K562 (cell line): ENCODE measurements around the gene DARS2. TPM values are rescaled to one million over a fixed set of nuclear protein-coding genes. Genes with fewer than 3 reads are reported as not detected.

ENCODE experiments used
- ATAC-seq: fragments of 200-7000 bp; cut with Tn5 transposase; 3 replicates; pipeline ENCODE4 v1.9.1; 2020; ENCODE audit warnings: moderate library complexity
- BruUV-seq: library from RNA; stranded (reverse); fragments of 400-500 nt; replicated peaks from 2 replicates; lab custom pipeline; 2021; lab: Mats Ljungman, UMichigan
- CTCF ChIA-PET: fragments of 300-600 bp; formaldehyde crosslinking; extraction: SDS; loops from one replicate; lab custom pipeline; 2021; ENCODE audit warnings: low intra/inter-chr PET ratio; lab: Yijun Ruan, JAX
- POLR2A ChIA-PET: fragments of 300-600, 350-650 bp; sonication (Branson Sonifier 250); formaldehyde crosslinking; extraction: SDS; loops from one replicate; lab custom pipeline; 2021; ENCODE audit warnings: antibody characterized with exemption, inconsistent platforms; lab: Yijun Ruan, JAX
- DNase-seq, 4 experiments: peaks; one replicate each; pipeline versions ENCODE4 v3.0.0 to v3.0.0-alpha.2; 2011 to 2018; ENCODE audit warnings: low spot score in 3 of 4, mixed read lengths in 3 of 4; ENCODE audit errors: extremely low read depth in 1 of 4
- FAIRE-seq: peaks from 2 replicates; lab custom pipeline; 2011; peaks lifted over from hg19 to GRCh38; lab: Jason Lieb, UNC
- H2AFZ ChIP-seq: 2 replicates; pipeline ENCODE4 v1.6.0; 2011; ENCODE audit warnings: low read depth, low read length, control low read depth, inconsistent platforms
- H3K27ac ChIP-seq: fragments of 200-600 bp; 3 replicates; pipeline ENCODE4 v1.8.0; 2011; ENCODE audit warnings: low read depth, mild to moderate bottlenecking, control low read depth, inconsistent platforms, low read length, moderate library complexity, mixed read lengths; ENCODE audit errors: extremely low read depth
- H3K27me3 ChIP-seq, 2 experiments: fragments of 300-600 bp in 1 of 2; 2 replicates in 1 of 2; 3 replicates in 1 of 2; pipeline versions ENCODE4 v1.6.0 to v1.8.0; 2011; ENCODE audit warnings: inconsistent platforms in 2 of 2, low read length in 2 of 2, mild to moderate bottlenecking in 1 of 2, mixed read lengths in 1 of 2, moderate library complexity in 1 of 2; ENCODE audit not compliant: control insufficient read depth in 2 of 2, insufficient read depth in 2 of 2
- H3K36me3 ChIP-seq: fragments of 300-600 bp; 3 replicates; pipeline ENCODE4 v1.8.0; 2011; ENCODE audit warnings: mild to moderate bottlenecking, low read length, inconsistent platforms; ENCODE audit not compliant: control insufficient read depth, insufficient read depth
- H3K4me1 ChIP-seq, 2 experiments: fragments of 200-600 bp in 1 of 2; replicated peaks in 1 of 2; 2 replicates in 1 of 2; 3 replicates in 1 of 2; pipeline versions ENCODE4 v1.5.1 to v1.8.0; 2011; ENCODE audit warnings: inconsistent platforms in 2 of 2, low read length in 2 of 2, mild to moderate bottlenecking in 1 of 2, mixed read lengths in 1 of 2, moderate library complexity in 1 of 2; ENCODE audit not compliant: control insufficient read depth in 2 of 2, insufficient read depth in 2 of 2
- H3K4me2 ChIP-seq: 2 replicates; pipeline ENCODE4 v1.6.1; 2011; ENCODE audit warnings: low read length, control low read depth, inconsistent platforms, mixed read lengths; ENCODE audit not compliant: insufficient read depth
- H3K4me3 ChIP-seq: fragments of 200-600 bp; sonication (generic), shearing (Covaris generic); 2 replicates; pipeline ENCODE4 v1.5.1; 2016; ENCODE audit warnings: control low read depth, inconsistent platforms
- H3K79me2 ChIP-seq: fragments of 200-600 bp; 3 replicates; pipeline ENCODE4 v1.8.0; 2011; ENCODE audit warnings: low read length, inconsistent platforms; ENCODE audit not compliant: control insufficient read depth, insufficient read depth
- H3K9ac ChIP-seq, 2 experiments: 2 replicates each; pipeline versions ENCODE4 v1.6.0 to v1.6.1; 2011; ENCODE audit warnings: low read depth in 2 of 2, low read length in 2 of 2, control low read depth in 1 of 2, inconsistent platforms in 1 of 2, mild to moderate bottlenecking in 1 of 2, mixed read lengths in 1 of 2; ENCODE audit not compliant: insufficient read depth in 1 of 2
- H3K9me1 ChIP-seq: one replicate; pipeline ENCODE4 v1.6.0; 2011; ENCODE audit warnings: inconsistent platforms, mild to moderate bottlenecking, low read length, moderate library complexity; ENCODE audit not compliant: control insufficient read depth, insufficient read depth
- H3K9me3 ChIP-seq: replicated peaks from 2 replicates; pipeline ENCODE4 v1.5.1; 2011; ENCODE audit warnings: low read depth, low read length, inconsistent platforms; ENCODE audit not compliant: control insufficient read depth, insufficient read depth
- H4K20me1 ChIP-seq: replicated peaks from 2 replicates; pipeline ENCODE4 v1.6.1; 2011; ENCODE audit warnings: low read length, inconsistent platforms, mixed read lengths; ENCODE audit not compliant: control insufficient read depth, insufficient read depth
- CBFA2T2 ChIP-seq: fragments of 450-650 bp; conservative IDR thresholded peaks from 2 replicates; pipeline ENCODE4 v1.6.1; 2017; ENCODE audit warnings: mild to moderate bottlenecking
- CREB1 ChIP-seq, 2 experiments: sonication (generic) in 1 of 2; formaldehyde crosslinking in 1 of 2; IDR thresholded peaks; 2 replicates each; pipeline versions ENCODE4 v1.6.1 to v1.8.0; 2012 to 2022; ENCODE audit warnings: inconsistent platforms in 1 of 2, mild to moderate bottlenecking in 1 of 2, missing genetic modification reagents in 1 of 2, moderate library complexity in 1 of 2
- EP300 ChIP-seq: IDR thresholded peaks from 2 replicates; pipeline ENCODE4 v1.6.1; 2012; ENCODE audit warnings: low read length, improper control_type of control experiment
- EWSR1 ChIP-seq: fragments of 450-650 bp; IDR thresholded peaks from 2 replicates; pipeline ENCODE4 v1.6.1; 2018; ENCODE audit warnings: borderline replicate concordance, mild to moderate bottlenecking, low read depth, moderate library complexity; ENCODE audit not compliant: partially characterized antibody
- ILF3 ChIP-seq: fragments of 450-650 bp; IDR thresholded peaks from 2 replicates; pipeline ENCODE4 v1.6.1; 2018; ENCODE audit warnings: antibody characterized with exemption, mild to moderate bottlenecking, moderate library complexity, borderline replicate concordance
- POLR2G ChIP-seq: fragments of 200-400 bp; formaldehyde crosslinking; IDR thresholded peaks from 2 replicates; pipeline ENCODE4 v1.6.1; 2017; ENCODE audit warnings: low read depth, mild to moderate bottlenecking, antibody characterized with exemption, low read length, moderate library complexity
- POLR2H ChIP-seq: IDR thresholded peaks from 2 replicates; pipeline ENCODE4 v1.6.1; 2016; ENCODE audit warnings: missing genetic modification characterization, low read depth, mild to moderate bottlenecking, control low read depth, missing compliant biosample characterization, moderate library complexity
- SIN3B ChIP-seq: fragments of 450-650 bp; IDR thresholded peaks from 2 replicates; pipeline ENCODE4 v1.6.1; 2017; ENCODE audit warnings: low read depth, mild to moderate bottlenecking, moderate library complexity
- ZBED1 ChIP-seq: IDR thresholded peaks from 2 replicates; pipeline ENCODE4 v1.6.1; 2014
- ZKSCAN1 ChIP-seq: fragments of 150-350 bp; IDR thresholded peaks from 2 replicates; pipeline ENCODE4 v1.6.1; 2016; ENCODE audit warnings: low read depth, low read length
- ZNF253 ChIP-seq: fragments of 250-450 bp; sonication (Bioruptor Pico); conservative IDR thresholded peaks from 2 replicates; pipeline ENCODE4 v1.6.1; 2021; ENCODE audit warnings: mild to moderate bottlenecking
- WGBS: fragments of 100-300 bp; shearing (Covaris generic); methylation state at CpG from one replicate; pipeline ENCODE4 v1.1.6; 2016; ENCODE audit warnings: low coverage, mixed read lengths; ENCODE audit not compliant: insufficient coverage; ENCODE audit errors: missing lambda C conversion rate; 5-methylcytosine and 5-hydroxymethylcytosine counted together
- in situ Hi-C: fragments of 300-500 bp; cut with MboI; formaldehyde crosslinking; loops from 4 replicates; pipeline ENCODE4 v1.15.0; 2018; ENCODE audit warnings: inconsistent platforms, mixed read lengths
- intact Hi-C: fragments of 100-400 bp; cut with micrococcal nuclease; formaldehyde crosslinking; loops from 2 replicates; pipeline ENCODE4 v1.14.2; 2022
- polyA plus RNA-seq, 8 experiments: library from polyadenylated mRNA; depleted of rRNA in 4 of 8; stranded (reverse) in 5 of 8; unstranded in 3 of 8; fragments of >200 nt; fragmentation: Nextera tagmentation in 2 of 8; fragmentation: Illumina TruSeq in 1 of 8; extraction: Ambion mirVana in 2 of 8; extraction: Trizol in 1 of 8; gene quantifications; 2 replicates each; pipeline versions ENCODE4 v1.2.1 to v1.2.3, GENCODE V29; 2011 to 2014; ENCODE audit warnings: inconsistent platforms in 1 of 8, missing spikeins in 1 of 8
- total RNA-seq, 7 experiments: library from RNA; depleted of rRNA in 6 of 7; stranded (reverse); fragments of >200 nt in 6 of 7; fragmentation: Illumina TruSeq in 2 of 7; extraction: Trizol in 2 of 7; gene quantifications; 2 replicates each; pipeline versions ENCODE4 v1.2.1 to v1.2.3, GENCODE V29; 2011 to 2021; ENCODE audit warnings: low replicate concordance in 1 of 7
- TF ChIP-seq, protein P1 (sequence below): fragments of 250-450 bp; sonication (Bioruptor Pico); IDR thresholded peaks from 2 replicates; pipeline ENCODE4 v1.5.0; 2021; ENCODE audit warnings: mild to moderate bottlenecking, moderate library complexity
- TF ChIP-seq, protein P2 (sequence below): fragments of 450-650 bp; IDR thresholded peaks from 2 replicates; pipeline ENCODE4 v1.6.1; 2017; ENCODE audit warnings: antibody characterized with exemption, mild to moderate bottlenecking
- TF ChIP-seq, protein P3 (sequence below): sonication (generic); formaldehyde crosslinking; IDR thresholded peaks from 2 replicates; pipeline ENCODE4 v1.8.0; 2022; ENCODE audit warnings: mild to moderate bottlenecking, missing genetic modification reagents

The DARS2 gene
- total and polyA plus RNA-seq, 9 of the 15 experiments (the other 6 are each of a cell fraction or from before 2014, with no cell fraction given): 36.4 to 96.7 (median 68.6) TPM

DNA sequence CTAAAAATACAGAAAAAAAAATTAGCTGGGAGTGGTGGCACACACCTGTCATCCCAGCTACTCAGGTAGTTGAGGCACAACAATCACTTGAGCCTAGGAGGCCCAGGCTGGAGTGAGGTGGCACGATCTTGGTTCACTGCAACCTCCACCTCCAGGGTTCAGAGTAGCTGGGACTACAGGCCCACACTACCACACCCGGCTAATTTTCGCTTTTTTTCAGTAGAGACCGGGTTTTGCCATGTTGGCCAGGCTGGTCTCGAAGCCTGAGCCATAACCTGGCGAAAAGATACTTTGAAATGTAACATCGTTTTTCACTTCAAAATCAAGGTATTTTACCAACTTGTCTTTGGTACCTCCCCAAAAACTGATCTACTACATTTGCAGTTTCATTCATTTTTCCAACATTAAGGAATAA lies 37.3 kb downstream of the DARS2 start:
- BruUV-seq: no TSS peak
- POLR2A ChIA-PET: interaction anchor here (0.6 to 9.7 kb wide), 4 partner anchors 8 to 219 kb away, joined by 3 to 183 read pairs (median 34); no protein-coding TSS in a partner anchor
- peaks cover 72% of the 10 kb centered on the region for H3K36me3 ChIP-seq
- H3K27me3 ChIP-seq: no peaks in the 10 kb centered on the region; a peak in 1 of 5 replicates
- intact Hi-C loops: no loop called here
- H3K9me1 ChIP-seq: peaks cover 2% of the 10 kb centered on the region
- no peak overlapping the region for H3K4me3 ChIP-seq
- no peak overlapping the region for H3K4me2 ChIP-seq
- peak; percentile 35 for ATAC-seq
- no peak for FAIRE-seq
- no peaks in the 10 kb centered on the region for H3K9me3 ChIP-seq
- H3K9ac ChIP-seq: no peak overlapping the region
- in situ Hi-C loops: no loop called here
- DNase-seq: peak in 1 of 4 experiments; percentile 64
- H2AFZ ChIP-seq: no peak overlapping the region
- peaks cover 35% of the 10 kb centered on the region for H3K79me2 ChIP-seq
- H3K4me1 ChIP-seq: peaks cover 0 to 9% of the 10 kb centered on the region in 2 experiments; a peak in 2 of 5 replicates
- WGBS: 62% methylated on average over 7 of the region's 7 CpGs
- H4K20me1 ChIP-seq: peaks cover 41% of the 10 kb centered on the region
- CTCF ChIA-PET: no interaction called here
- H3K27ac ChIP-seq: peak overlapping the region; percentile 25; the same call in 1 of the 3 replicates
- TF ChIP-seq EWSR1 (peak; percentile 93), POLR2G (peak; percentile 33), CBFA2T2 (0 out of 2 replicates have a peak, but pooled peaks have one; percentile 1), CREB1 (IDR thresholded peaks at IDR 0.05) (peak; percentile 30; the same call in 1 of the 2 replicates), CREB1 (CRISPR knock-in tag; IDR thresholded peaks at IDR 0.05) (no peak), ILF3 (peak; percentile 90), ZBED1 (0 out of 2 replicates have a peak, but pooled peaks have one; percentile 67), POLR2H (peak; percentile 69), SIN3B (no peak), ZKSCAN1 (peak; percentile 18; the same call in 1 of the 2 replicates), ZNF253 (CRISPR knock-in tag) (0 out of 2 replicates have a peak, but pooled peaks have one; percentile 18), EP300 (no peak)
- TF ChIP-seq, protein P1, sequence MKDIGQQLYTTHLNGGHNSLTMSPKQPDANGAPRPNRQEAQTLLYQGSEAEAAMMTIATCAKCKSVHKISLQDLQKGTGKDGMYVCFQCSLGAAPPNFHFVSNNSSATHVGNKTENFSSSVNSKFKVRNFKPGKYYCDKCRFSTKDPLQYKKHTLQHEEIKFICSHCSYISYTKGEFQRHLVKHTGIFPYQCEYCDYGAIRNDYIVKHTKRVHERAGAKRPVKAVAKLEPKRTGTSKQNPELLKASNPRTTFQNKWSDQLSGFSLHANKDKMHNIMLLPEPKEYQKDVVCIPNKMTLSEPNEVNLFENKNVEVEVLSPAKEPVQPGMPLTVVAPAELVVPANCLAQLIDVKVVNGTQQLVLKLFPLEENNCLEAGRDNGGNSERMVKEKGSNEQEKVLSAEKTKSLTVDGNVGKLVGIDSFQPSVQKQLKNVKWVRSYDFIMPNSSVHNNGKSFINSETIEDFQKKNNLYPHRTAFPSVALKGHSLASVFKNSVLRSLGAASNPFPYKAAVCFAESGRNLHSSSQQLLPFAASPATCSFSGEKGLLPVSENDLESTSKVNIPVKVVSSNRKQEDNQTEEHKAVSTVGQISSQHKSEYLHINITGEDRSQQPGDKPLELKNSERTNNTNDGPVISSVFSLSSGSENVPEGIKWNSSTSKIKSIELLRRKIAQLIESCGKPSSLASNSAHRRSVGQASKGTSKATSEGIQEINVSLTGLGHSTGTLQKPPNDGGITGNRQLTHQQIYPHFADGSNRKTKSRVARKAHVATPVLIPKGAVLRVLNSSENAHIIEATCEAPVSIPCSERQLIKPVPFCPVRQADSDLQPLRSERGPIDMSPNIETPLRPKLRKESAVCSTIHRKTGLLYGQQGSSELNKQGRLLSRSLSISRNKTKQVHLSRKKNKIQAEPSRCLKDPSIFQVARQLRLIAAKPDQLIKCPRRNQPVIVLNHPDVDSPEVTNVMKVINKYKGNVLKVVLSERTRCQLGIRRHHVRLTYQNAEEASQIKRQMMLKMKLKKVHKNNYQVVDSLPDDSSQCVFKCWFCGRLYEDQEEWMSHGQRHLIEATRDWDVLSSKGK (CRISPR knock-in tag): no peak
- TF ChIP-seq, protein P2, sequence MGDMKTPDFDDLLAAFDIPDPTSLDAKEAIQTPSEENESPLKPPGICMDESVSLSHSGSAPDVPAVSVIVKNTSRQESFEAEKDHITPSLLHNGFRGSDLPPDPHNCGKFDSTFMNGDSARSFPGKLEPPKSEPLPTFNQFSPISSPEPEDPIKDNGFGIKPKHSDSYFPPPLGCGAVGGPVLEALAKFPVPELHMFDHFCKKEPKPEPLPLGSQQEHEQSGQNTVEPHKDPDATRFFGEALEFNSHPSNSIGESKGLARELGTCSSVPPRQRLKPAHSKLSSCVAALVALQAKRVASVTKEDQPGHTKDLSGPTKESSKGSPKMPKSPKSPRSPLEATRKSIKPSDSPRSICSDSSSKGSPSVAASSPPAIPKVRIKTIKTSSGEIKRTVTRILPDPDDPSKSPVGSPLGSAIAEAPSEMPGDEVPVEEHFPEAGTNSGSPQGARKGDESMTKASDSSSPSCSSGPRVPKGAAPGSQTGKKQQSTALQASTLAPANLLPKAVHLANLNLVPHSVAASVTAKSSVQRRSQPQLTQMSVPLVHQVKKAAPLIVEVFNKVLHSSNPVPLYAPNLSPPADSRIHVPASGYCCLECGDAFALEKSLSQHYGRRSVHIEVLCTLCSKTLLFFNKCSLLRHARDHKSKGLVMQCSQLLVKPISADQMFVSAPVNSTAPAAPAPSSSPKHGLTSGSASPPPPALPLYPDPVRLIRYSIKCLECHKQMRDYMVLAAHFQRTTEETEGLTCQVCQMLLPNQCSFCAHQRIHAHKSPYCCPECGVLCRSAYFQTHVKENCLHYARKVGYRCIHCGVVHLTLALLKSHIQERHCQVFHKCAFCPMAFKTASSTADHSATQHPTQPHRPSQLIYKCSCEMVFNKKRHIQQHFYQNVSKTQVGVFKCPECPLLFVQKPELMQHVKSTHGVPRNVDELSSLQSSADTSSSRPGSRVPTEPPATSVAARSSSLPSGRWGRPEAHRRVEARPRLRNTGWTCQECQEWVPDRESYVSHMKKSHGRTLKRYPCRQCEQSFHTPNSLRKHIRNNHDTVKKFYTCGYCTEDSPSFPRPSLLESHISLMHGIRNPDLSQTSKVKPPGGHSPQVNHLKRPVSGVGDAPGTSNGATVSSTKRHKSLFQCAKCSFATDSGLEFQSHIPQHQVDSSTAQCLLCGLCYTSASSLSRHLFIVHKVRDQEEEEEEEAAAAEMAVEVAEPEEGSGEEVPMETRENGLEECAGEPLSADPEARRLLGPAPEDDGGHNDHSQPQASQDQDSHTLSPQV: no peak
- TF ChIP-seq, protein P3, sequence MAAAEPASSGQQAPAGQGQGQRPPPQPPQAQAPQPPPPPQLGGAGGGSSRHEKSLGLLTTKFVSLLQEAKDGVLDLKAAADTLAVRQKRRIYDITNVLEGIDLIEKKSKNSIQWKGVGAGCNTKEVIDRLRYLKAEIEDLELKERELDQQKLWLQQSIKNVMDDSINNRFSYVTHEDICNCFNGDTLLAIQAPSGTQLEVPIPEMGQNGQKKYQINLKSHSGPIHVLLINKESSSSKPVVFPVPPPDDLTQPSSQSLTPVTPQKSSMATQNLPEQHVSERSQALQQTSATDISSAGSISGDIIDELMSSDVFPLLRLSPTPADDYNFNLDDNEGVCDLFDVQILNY (CRISPR knock-in tag): no peak
